H9 (cell line): ENCODE measurements around the gene TBC1D5. TPM values are rescaled to one million over a fixed set of nuclear protein-coding genes. Genes with fewer than 3 reads are reported as not detected.

Experiments used
- DNase-seq: peaks from one replicate; pipeline ENCODE4 v3.0.0-alpha.2; 2017
- H2AFZ ChIP-seq: one replicate; pipeline ENCODE4 v1.6.1; 2013; ENCODE audit warnings: mild to moderate bottlenecking, low read length, control low read depth, moderate library complexity
- H2AK5ac ChIP-seq: 2 replicates; pipeline ENCODE4 v1.6.1; 2013; ENCODE audit warnings: low read length, control low read depth, mixed read lengths; ENCODE audit not compliant: insufficient read length
- H2BK120ac ChIP-seq: one replicate; pipeline ENCODE4 v1.6.1; 2013; ENCODE audit warnings: low read depth, mild to moderate bottlenecking, low read length, control low read depth, inconsistent platforms; ENCODE audit not compliant: poor library complexity, severe bottlenecking
- H2BK12ac ChIP-seq: 2 replicates; pipeline ENCODE4 v1.6.1; 2013; ENCODE audit warnings: low read length, control low read depth, mixed read lengths, low read depth; ENCODE audit not compliant: insufficient read length
- H2BK15ac ChIP-seq: 2 replicates; pipeline ENCODE4 v1.6.1; 2013; ENCODE audit warnings: low read depth, low read length, control low read depth
- H2BK20ac ChIP-seq: one replicate; pipeline ENCODE4 v1.6.1; 2013; ENCODE audit warnings: low read depth, mild to moderate bottlenecking, low read length, control low read depth, inconsistent platforms; ENCODE audit not compliant: poor library complexity, severe bottlenecking
- H2BK5ac ChIP-seq: 2 replicates; pipeline ENCODE4 v1.6.1; 2013; ENCODE audit warnings: low read length, control low read depth, mixed read lengths; ENCODE audit not compliant: insufficient read length
- H3K14ac ChIP-seq: 2 replicates; pipeline ENCODE4 v1.6.1; 2013; ENCODE audit warnings: low read length, control low read depth; ENCODE audit not compliant: insufficient read depth
- H3K18ac ChIP-seq: 2 replicates; pipeline ENCODE4 v1.6.1; 2013; ENCODE audit warnings: low read depth, mild to moderate bottlenecking, mixed read lengths, low read length, control low read depth; ENCODE audit not compliant: insufficient read length
- H3K23ac ChIP-seq: 2 replicates; pipeline ENCODE4 v1.6.1; 2013; ENCODE audit warnings: low read length, control low read depth, mixed read lengths, low read depth; ENCODE audit not compliant: insufficient read length
- H3K23me2 ChIP-seq: 2 replicates; pipeline ENCODE4 v1.6.1; 2013; ENCODE audit warnings: low read depth, mild to moderate bottlenecking, mixed read lengths, low read length, control low read depth; ENCODE audit not compliant: insufficient read length, poor library complexity, severe bottlenecking
- H3K27ac ChIP-seq: 2 replicates; pipeline ENCODE4 v1.5.1; 2013; ENCODE audit warnings: low read length, control low read depth, mixed read lengths, low read depth; ENCODE audit not compliant: insufficient read length
- H3K27me3 ChIP-seq: 2 replicates; pipeline ENCODE4 v1.6.1; 2013; ENCODE audit warnings: low read length, control low read depth, inconsistent platforms; ENCODE audit not compliant: insufficient read depth
- H3K4ac ChIP-seq: 2 replicates; pipeline ENCODE4 v1.6.1; 2013; ENCODE audit warnings: low read depth, mild to moderate bottlenecking, control low read depth, inconsistent platforms, low read length, moderate library complexity
- H3K4me1 ChIP-seq: 2 replicates; pipeline ENCODE4 v1.6.1; 2013; ENCODE audit warnings: low read length, control low read depth, inconsistent platforms; ENCODE audit not compliant: insufficient read depth
- H3K4me2 ChIP-seq: 2 replicates; pipeline ENCODE4 v1.6.1; 2013; ENCODE audit warnings: low read length, control low read depth, mixed read lengths; ENCODE audit not compliant: insufficient read length, insufficient read depth
- H3K56ac ChIP-seq: 2 replicates; pipeline ENCODE4 v1.6.1; 2013; ENCODE audit warnings: low read depth, mild to moderate bottlenecking, mixed read lengths, low read length, control low read depth; ENCODE audit not compliant: insufficient read length
- H3K79me1 ChIP-seq: 2 replicates; pipeline ENCODE4 v1.6.1; 2013; ENCODE audit warnings: low read depth, mild to moderate bottlenecking, moderate library complexity, low read length, control low read depth, inconsistent platforms; ENCODE audit not compliant: insufficient read depth, poor library complexity, severe bottlenecking
- H3K79me2 ChIP-seq: 2 replicates; pipeline ENCODE4 v1.6.1; 2013; ENCODE audit warnings: low read length, control low read depth, inconsistent platforms; ENCODE audit not compliant: insufficient read depth
- H3K9ac ChIP-seq: 2 replicates; pipeline ENCODE4 v1.6.1; 2013; ENCODE audit warnings: low read length, control low read depth, mixed read lengths; ENCODE audit not compliant: insufficient read length; ENCODE audit errors: extremely low read depth
- H3K9me3 ChIP-seq: one replicate; pipeline ENCODE4 v1.6.1; 2013; ENCODE audit warnings: low read depth, low read length, inconsistent platforms; ENCODE audit not compliant: control insufficient read depth
- H3T11ph ChIP-seq: one replicate; pipeline ENCODE4 v1.6.1; 2013; ENCODE audit warnings: mild to moderate bottlenecking, low read length, control low read depth, inconsistent platforms
- H4K20me1 ChIP-seq: one replicate; pipeline ENCODE4 v1.6.1; 2013; ENCODE audit not compliant: control insufficient read depth, insufficient read length, insufficient read depth
- H4K5ac ChIP-seq: 2 replicates; pipeline ENCODE4 v1.6.1; 2013; ENCODE audit warnings: low read depth, mild to moderate bottlenecking, mixed read lengths, low read length, control low read depth; ENCODE audit not compliant: insufficient read length
- H4K8ac ChIP-seq: replicated peaks from 2 replicates; pipeline ENCODE4 v1.6.1; 2013; ENCODE audit warnings: low read length, control low read depth, mixed read lengths, low read depth; ENCODE audit not compliant: insufficient read length
- H4K91ac ChIP-seq: 2 replicates; pipeline ENCODE4 v1.6.1; 2013; ENCODE audit warnings: low read depth, mild to moderate bottlenecking, moderate library complexity, mixed read lengths, low read length, control low read depth; ENCODE audit not compliant: insufficient read length
- H3K27ac Mint-ChIP-seq, 3 experiments: 2 replicates in 2 of 3; 3 replicates in 1 of 3; pipeline ENCODE4 v1.8.0; 2020 to 2021; ENCODE audit warnings: mixed read lengths in 3 of 3, mild to moderate bottlenecking in 1 of 3, moderate library complexity in 1 of 3
- H3K27me3 Mint-ChIP-seq: 2 replicates; pipeline ENCODE4 v1.8.0; 2021; ENCODE audit warnings: low read depth, mild to moderate bottlenecking, moderate library complexity, mixed read lengths
- H3K36me3 Mint-ChIP-seq, 3 experiments: 2 replicates in 2 of 3; 3 replicates in 1 of 3; pipeline ENCODE4 v1.8.0; 2020 to 2021; ENCODE audit warnings: low read depth in 3 of 3, mixed read lengths in 3 of 3; ENCODE audit not compliant: insufficient read depth in 1 of 3
- H3K4me1 Mint-ChIP-seq, 2 experiments: 2 replicates each; pipeline ENCODE4 v1.8.0; 2020; ENCODE audit warnings: mixed read lengths in 2 of 2
- H3K4me3 Mint-ChIP-seq, 2 experiments: 2 replicates in 1 of 2; 3 replicates in 1 of 2; pipeline ENCODE4 v1.8.0; 2020 to 2021; ENCODE audit warnings: mild to moderate bottlenecking in 2 of 2, mixed read lengths in 2 of 2, moderate library complexity in 1 of 2
- H3K9me3 Mint-ChIP-seq, 2 experiments: 2 replicates in 1 of 2; 3 replicates in 1 of 2; pipeline ENCODE4 v1.8.0; 2020; ENCODE audit warnings: mild to moderate bottlenecking in 2 of 2, mixed read lengths in 2 of 2, moderate library complexity in 1 of 2
- CTCF ChIP-seq: fragments of 200-600 bp; sonication (generic); conservative IDR thresholded peaks from 3 replicates; pipeline ENCODE4 v1.8.0; 2021; ENCODE audit warnings: antibody characterized with exemption, mild to moderate bottlenecking
- total RNA-seq: library from RNA; stranded (reverse); gene quantifications from 2 replicates; pipeline ENCODE4 v1.2.1, GENCODE V29; 2021

Gene TBC1D5
- total RNA-seq, 1 experiment from 2014 or later = 25.0 TPM

GRCh38 chr3:17320266-17320665, 422.2 kb downstream of the TBC1D5 start:
- H3K56ac ChIP-seq = no peak overlapping the region
- no peak for TF ChIP-seq CTCF

More at GRCh38 chr3:17320266-17320665, 422.2 kb downstream of the TBC1D5 start:
- H3K4me2 ChIP-seq = no peak overlapping the region
- H4K91ac ChIP-seq = no peak overlapping the region
- Mint-ChIP-seq H3K27ac (no peak overlapping the region), H3K4me3 (no peak overlapping the region), H3K4me1 (peaks cover 4 to 8% of the 10 kb centered on the region in 2 experiments), H3K36me3 (no peaks in the 10 kb centered on the region; a peak in 1 of 7 replicates), H3K27me3 (no peaks in the 10 kb centered on the region), H3K9me3 (no peaks in the 10 kb centered on the region)
- H2BK5ac ChIP-seq = no peak overlapping the region
- H3K27me3 ChIP-seq = no peaks in the 10 kb centered on the region
- H3K4ac ChIP-seq = no peak overlapping the region
- H2AK5ac ChIP-seq = no peak overlapping the region
- H3T11ph ChIP-seq = no peak overlapping the region
- H2BK120ac ChIP-seq = no peak overlapping the region
- no peak overlapping the region for H3K27ac ChIP-seq
- no peak overlapping the region for H3K9ac ChIP-seq
- no peak overlapping the region for H2BK12ac ChIP-seq
- no peak overlapping the region for H2AFZ ChIP-seq
- DNase-seq = no peak
- no peaks in the 10 kb centered on the region for H3K79me2 ChIP-seq
- no peak overlapping the region for H4K8ac ChIP-seq
- no peak overlapping the region for H2BK20ac ChIP-seq
- H4K20me1 ChIP-seq = no peaks in the 10 kb centered on the region
- no peak overlapping the region for H3K14ac ChIP-seq
- 0 out of 2 replicates have a peak, but pooled peaks cover 5% of the 10 kb centered on the region for H3K4me1 ChIP-seq
- no peak overlapping the region for H3K23ac ChIP-seq
- H4K5ac ChIP-seq = no peak overlapping the region
- no peak overlapping the region for H2BK15ac ChIP-seq
- H3K79me1 ChIP-seq = no peaks in the 10 kb centered on the region
- H3K18ac ChIP-seq = no peak overlapping the region
- no peaks in the 10 kb centered on the region for H3K23me2 ChIP-seq
- H3K9me3 ChIP-seq = no peaks in the 10 kb centered on the region
